Neural cell (in vitro differentiated cells): ENCODE measurements around the gene C17orf50. TPM values are rescaled to one million over a fixed set of nuclear protein-coding genes. Genes with fewer than 3 reads are reported as not detected.

Source experiments
- H2AFZ ChIP-seq: fragments of 200-600, 300-800 bp; sonication (generic), shearing (Covaris generic); 2 replicates; pipeline ENCODE4 v1.6.0; 2014; ENCODE audit warnings: low read depth, mild to moderate bottlenecking, antibody characterized with exemption, low read length, moderate library complexity
- H3F3A ChIP-seq: fragments of 200-600 bp; shearing (Covaris generic); 2 replicates; pipeline ENCODE4 v1.6.1; 2016; ENCODE audit warnings: mild to moderate bottlenecking, moderate library complexity, mixed read lengths, antibody characterized with exemption, low read length; ENCODE audit not compliant: insufficient read depth, poor library complexity, severe bottlenecking
- H3K27ac ChIP-seq: fragments of 200-600, 300-800 bp; sonication (generic), shearing (Covaris generic); 2 replicates; pipeline ENCODE4 v1.5.1; 2014; ENCODE audit warnings: mild to moderate bottlenecking, low read length, moderate library complexity
- H3K27me3 ChIP-seq: fragments of 300-800, 200-600 bp; sonication (generic), shearing (Covaris generic); 2 replicates; pipeline ENCODE4 v1.6.0; 2014; ENCODE audit warnings: mild to moderate bottlenecking, low read depth, low read length, moderate library complexity; ENCODE audit not compliant: insufficient read depth
- H3K36me3 ChIP-seq: fragments of 300-800, 200-600 bp; sonication (generic), shearing (Covaris generic); 2 replicates; pipeline ENCODE4 v1.5.1; 2014; ENCODE audit warnings: mild to moderate bottlenecking, antibody characterized with exemption, low read length, moderate library complexity; ENCODE audit not compliant: insufficient read depth
- H3K4me2 ChIP-seq: fragments of 300-800, 200-600 bp; sonication (generic), shearing (Covaris generic); 2 replicates; pipeline ENCODE4 v1.6.0; 2014; ENCODE audit warnings: mild to moderate bottlenecking, low read length
- H3K4me3 ChIP-seq: fragments of 300-800, 200-600 bp; sonication (generic), shearing (Covaris generic); 2 replicates; pipeline ENCODE4 v1.5.1; 2014; ENCODE audit warnings: mild to moderate bottlenecking, low read length, moderate library complexity
- H3K79me2 ChIP-seq: fragments of 200-600 bp; shearing (Covaris generic); replicated peaks from 2 replicates; pipeline ENCODE4 v1.6.0; 2014; ENCODE audit warnings: mild to moderate bottlenecking, low read length, moderate library complexity; ENCODE audit not compliant: insufficient read depth
- H3K9ac ChIP-seq: fragments of 300-800, 200-600 bp; sonication (generic), shearing (Covaris generic); 2 replicates; pipeline ENCODE4 v1.6.1; 2016; ENCODE audit warnings: mild to moderate bottlenecking, low read length, mixed read lengths
- H3K9me2 ChIP-seq: fragments of 200-600 bp; shearing (Covaris generic); 2 replicates; pipeline ENCODE4 v1.6.1; 2016; ENCODE audit warnings: mild to moderate bottlenecking, low read length, mixed read lengths; ENCODE audit not compliant: insufficient read depth
- H3K9me3 ChIP-seq: fragments of 200-600, 300-800 bp; sonication (generic), shearing (Covaris generic); 2 replicates; pipeline ENCODE4 v1.6.1; 2016; ENCODE audit warnings: mild to moderate bottlenecking, mixed run types, low read length, moderate library complexity, mixed read lengths
- H4K20me1 ChIP-seq: fragments of 200-600 bp; shearing (Covaris generic); 2 replicates; pipeline ENCODE4 v1.6.1; 2016; ENCODE audit warnings: mild to moderate bottlenecking, mixed run types; ENCODE audit not compliant: insufficient read depth
- CTCF ChIP-seq: fragments of 450-650 bp; IDR thresholded peaks from 2 replicates; pipeline ENCODE4 v1.5.1; 2014; ENCODE audit warnings: antibody characterized with exemption, mild to moderate bottlenecking, moderate library complexity; ENCODE audit not compliant: poor library complexity, severe bottlenecking
- EZH2 ChIP-seq: fragments of 200-600, 300-800 bp; shearing (Covaris generic), sonication (generic); IDR thresholded peaks from 2 replicates; pipeline ENCODE4 v1.6.1; 2014; ENCODE audit warnings: antibody characterized with exemption, low read length, borderline replicate concordance, mild to moderate bottlenecking; ENCODE audit not compliant: insufficient read depth, poor library complexity, severe bottlenecking
- MXI1 ChIP-seq: fragments of 450-650 bp; conservative IDR thresholded peaks from 2 replicates; pipeline ENCODE4 v1.6.1; 2014; ENCODE audit warnings: antibody characterized with exemption, mild to moderate bottlenecking; ENCODE audit not compliant: poor library complexity, severe bottlenecking
- POLR2AphosphoS5 ChIP-seq: IDR thresholded peaks from 2 replicates; pipeline ENCODE4 v1.6.1; 2012
- RAD21 ChIP-seq: fragments of 450-650 bp; conservative IDR thresholded peaks from 2 replicates; pipeline ENCODE4 v1.6.1; 2014; ENCODE audit warnings: antibody characterized with exemption, mild to moderate bottlenecking, moderate library complexity
- REST ChIP-seq: IDR thresholded peaks from 2 replicates; pipeline ENCODE4 v1.6.1; 2012; ENCODE audit warnings: borderline replicate concordance
- SMC3 ChIP-seq: fragments of 450-650 bp; conservative IDR thresholded peaks from 2 replicates; pipeline ENCODE4 v1.6.1; 2014; ENCODE audit warnings: antibody characterized with exemption, mild to moderate bottlenecking, moderate library complexity; ENCODE audit not compliant: poor library complexity
- TAF1 ChIP-seq: IDR thresholded peaks from 2 replicates; pipeline ENCODE4 v1.6.1; 2012; ENCODE audit warnings: low read depth
- polyA plus RNA-seq: library from polyadenylated mRNA; depleted of rRNA; stranded (reverse); fragments of >200 nt; gene quantifications from 2 replicates; pipeline ENCODE4 v1.2.3, GENCODE V29; 2014

The C17orf50 gene
- polyA plus RNA-seq, 1 donor from 2014 or later = not detected

GRCh38 chr17:35748979-35749378 lies 11.7 kb upstream of the C17orf50 start:
- H2AFZ ChIP-seq = no peak overlapping the region
- no peak overlapping the region for H3K4me3 ChIP-seq
- H3K9me2 ChIP-seq = no peaks in the 10 kb centered on the region
- no peak overlapping the region for H3K9ac ChIP-seq
- no peaks in the 10 kb centered on the region for H3K36me3 ChIP-seq
- H3K4me2 ChIP-seq = no peak overlapping the region
- H3F3A ChIP-seq = no peaks in the 10 kb centered on the region
- no peaks in the 10 kb centered on the region for H3K79me2 ChIP-seq
- H3K27me3 ChIP-seq = peaks cover 3% of the 10 kb centered on the region
- no peaks in the 10 kb centered on the region for H4K20me1 ChIP-seq
- no peaks in the 10 kb centered on the region for H3K9me3 ChIP-seq
- TF ChIP-seq RAD21 (no peak), EZH2 (no peak)
- H3K27ac ChIP-seq = no peak overlapping the region

GRCh38 chr17:35749560-35750412 lies 10.9 kb upstream of the C17orf50 start:
- Histone ChIP-seq H3F3A (no peaks in the 10 kb centered on the region), H3K9ac (no peak overlapping the region), H3K9me3 (no peaks in the 10 kb centered on the region), H3K79me2 (no peaks in the 10 kb centered on the region), H3K9me2 (no peaks in the 10 kb centered on the region), H4K20me1 (no peaks in the 10 kb centered on the region), H3K36me3 (no peaks in the 10 kb centered on the region), H3K27ac (no peak overlapping the region), H3K4me3 (no peak overlapping the region), H2AFZ (no peak overlapping the region), H3K27me3 (peaks cover 3% of the 10 kb centered on the region), H3K4me2 (no peak overlapping the region)
- TF ChIP-seq POLR2AphosphoS5 (no peak), REST (no peak)

GRCh38 chr17:35750526-35751395 lies 9.9 kb upstream of the C17orf50 start:
- Histone ChIP-seq H3K4me3 (no peak overlapping the region), H3K9me2 (no peaks in the 10 kb centered on the region), H4K20me1 (no peaks in the 10 kb centered on the region), H3K9me3 (no peaks in the 10 kb centered on the region), H3K27ac (no peak overlapping the region), H3K4me2 (no peak overlapping the region), H3K79me2 (no peaks in the 10 kb centered on the region), H3K9ac (no peak overlapping the region), H3K36me3 (no peaks in the 10 kb centered on the region), H3F3A (no peaks in the 10 kb centered on the region), H3K27me3 (peaks cover 3% of the 10 kb centered on the region), H2AFZ (no peak overlapping the region)
- TF ChIP-seq CTCF (no peak), SMC3 (no peak), REST (no peak), RAD21 (no peak), EZH2 (no peak), POLR2AphosphoS5 (no peak), TAF1 (no peak), MXI1 (no peak)
